Measurements from ENCODE around the gene TCAP. TPM values are rescaled to one million over a fixed set of nuclear protein-coding genes. Genes with fewer than 3 reads are reported as not detected.

The TCAP gene
- total RNA-seq, 1 experiment from 2014 or later = 0.54 TPM

DNA sequence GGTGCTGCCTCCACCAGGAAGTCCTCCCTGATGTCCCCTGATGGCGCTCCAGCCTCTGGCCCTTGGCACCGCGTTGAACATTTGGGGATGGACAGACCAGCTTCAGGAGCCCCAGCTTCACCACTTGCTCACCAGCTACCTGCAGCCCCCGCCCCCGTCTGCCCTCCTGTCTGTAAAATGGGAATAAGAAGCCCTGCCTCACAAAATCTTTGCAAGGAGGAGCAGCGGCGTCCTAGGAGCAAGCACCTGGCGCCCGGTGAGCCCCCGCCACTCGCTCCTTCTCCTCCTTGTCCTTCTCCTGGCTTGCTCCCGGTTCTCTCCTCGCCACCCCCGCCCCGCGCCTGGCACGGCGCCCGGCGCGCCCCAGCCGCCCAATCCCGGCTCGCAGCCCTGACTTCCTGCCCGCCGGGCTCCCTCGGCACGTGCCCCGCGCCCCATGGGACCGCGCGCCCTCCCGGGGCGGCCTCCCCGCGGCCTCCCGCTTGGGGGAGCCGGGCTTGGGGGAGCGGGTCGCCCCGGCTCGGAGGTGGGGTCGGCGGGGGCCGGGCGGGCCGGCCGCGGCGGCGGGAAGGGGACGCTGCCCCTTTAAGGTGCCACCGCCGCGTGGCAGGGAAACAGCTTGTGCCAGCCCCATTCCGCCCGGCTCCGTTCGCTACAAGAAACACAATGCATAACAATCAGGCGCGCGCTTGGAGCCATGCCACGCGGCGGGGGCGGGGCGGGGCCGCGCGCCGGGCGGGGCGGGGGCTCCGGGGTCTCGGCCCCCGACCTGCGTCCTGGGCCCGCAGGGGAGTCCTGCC lies 47.5 kb upstream of the TCAP start:
- BruUV-seq (replicated peaks) = no TSS peak
- intact Hi-C loops (cut with micrococcal nuclease; ENCODE audit: unreplicated experiment) = no loop called here
- no peak for TF ChIP-seq EZH2 (IDR thresholded peaks at IDR 0.05; ENCODE audit: borderline replicate concordance, low read depth, low read length, poor library complexity, severe bottlenecking)
- TF ChIP-seq, protein P1, sequence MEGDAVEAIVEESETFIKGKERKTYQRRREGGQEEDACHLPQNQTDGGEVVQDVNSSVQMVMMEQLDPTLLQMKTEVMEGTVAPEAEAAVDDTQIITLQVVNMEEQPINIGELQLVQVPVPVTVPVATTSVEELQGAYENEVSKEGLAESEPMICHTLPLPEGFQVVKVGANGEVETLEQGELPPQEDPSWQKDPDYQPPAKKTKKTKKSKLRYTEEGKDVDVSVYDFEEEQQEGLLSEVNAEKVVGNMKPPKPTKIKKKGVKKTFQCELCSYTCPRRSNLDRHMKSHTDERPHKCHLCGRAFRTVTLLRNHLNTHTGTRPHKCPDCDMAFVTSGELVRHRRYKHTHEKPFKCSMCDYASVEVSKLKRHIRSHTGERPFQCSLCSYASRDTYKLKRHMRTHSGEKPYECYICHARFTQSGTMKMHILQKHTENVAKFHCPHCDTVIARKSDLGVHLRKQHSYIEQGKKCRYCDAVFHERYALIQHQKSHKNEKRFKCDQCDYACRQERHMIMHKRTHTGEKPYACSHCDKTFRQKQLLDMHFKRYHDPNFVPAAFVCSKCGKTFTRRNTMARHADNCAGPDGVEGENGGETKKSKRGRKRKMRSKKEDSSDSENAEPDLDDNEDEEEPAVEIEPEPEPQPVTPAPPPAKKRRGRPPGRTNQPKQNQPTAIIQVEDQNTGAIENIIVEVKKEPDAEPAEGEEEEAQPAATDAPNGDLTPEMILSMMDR (conservative IDR thresholded peaks at IDR 0.05; ENCODE audit: low read depth, low read length) = no peak

DNA sequence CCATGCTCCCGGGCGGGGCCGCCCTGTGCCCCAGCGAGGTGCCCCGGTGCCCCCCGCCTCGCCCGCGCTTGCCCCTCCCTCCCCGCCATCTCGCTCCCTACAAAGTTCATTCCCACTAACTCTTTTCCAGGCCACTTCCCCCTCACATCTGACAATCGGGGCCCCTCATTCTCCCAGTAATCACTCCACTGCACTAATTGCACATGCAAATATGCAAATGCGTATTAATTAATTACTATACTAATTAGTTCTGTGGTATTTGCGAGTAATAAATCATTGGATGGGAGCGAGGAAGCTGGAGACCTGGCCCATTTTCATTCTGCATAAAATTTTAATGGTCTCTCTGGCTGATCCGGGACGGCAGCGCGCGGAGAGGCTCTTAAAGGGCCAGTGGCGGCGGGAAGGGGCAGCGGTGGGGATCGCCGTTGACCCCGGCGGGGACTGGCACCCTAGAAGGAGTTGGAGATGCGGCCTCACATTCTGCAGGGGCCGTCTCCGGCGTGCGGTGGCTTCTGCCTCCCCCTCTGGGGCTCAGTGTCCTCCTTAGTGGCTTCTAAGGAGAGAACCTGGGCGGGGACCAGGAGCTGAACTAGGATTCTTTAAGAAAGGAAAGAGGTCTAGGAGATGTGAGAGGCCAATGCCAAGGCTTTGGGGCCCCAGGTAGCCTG lies 46.8 kb upstream of the TCAP start:
- no TSS peak for BruUV-seq (replicated peaks)
- no peak for DNase-seq (ENCODE audit: low spot score)
- TF ChIP-seq EZH2 (IDR thresholded peaks at IDR 0.05; ENCODE audit: borderline replicate concordance, low read depth, low read length, poor library complexity, severe bottlenecking) = no peak
- TF ChIP-seq, protein P1 (conservative IDR thresholded peaks at IDR 0.05; ENCODE audit: low read depth, low read length) = no peak
- ChIA-PET POLR2A (ENCODE audit: low non-redundant PET) (no interaction called here), CTCF (interaction anchor here (1.2 kb wide), 1 partner anchor 82 kb away, joined by 3 read pairs; the partner anchor contains the start of gene ERBB2)
- H3K27ac ChIP-seq (ENCODE audit: low read depth, low read length, poor library complexity, severe bottlenecking) = no peak overlapping the region
- peak overlapping the region; percentile 45 for H3K4me3 ChIP-seq (ENCODE audit: low read depth, low read length, poor library complexity, severe bottlenecking)
- no peaks in the 10 kb centered on the region for H3K9me3 ChIP-seq (ENCODE audit: low read depth, low read length, poor library complexity, severe bottlenecking)
- no peaks in the 10 kb centered on the region for H3K36me3 ChIP-seq (ENCODE audit: insufficient read depth, low read length, poor library complexity, severe bottlenecking)
- intact Hi-C loops (cut with micrococcal nuclease; ENCODE audit: unreplicated experiment) = no loop called here
- no peaks in the 10 kb centered on the region for H3K27me3 ChIP-seq (replicated peaks; ENCODE audit: insufficient read depth, low read depth, low read length, poor library complexity)
- no peaks in the 10 kb centered on the region for H3K4me1 ChIP-seq (ENCODE audit: insufficient read depth, low read length, poor library complexity, severe bottlenecking)

More for the DNA sequence above, 47.5 kb upstream of the TCAP start:
- ChIA-PET CTCF (no interaction called here), POLR2A (ENCODE audit: low non-redundant PET) (interaction anchor here (0.6 kb wide), 1 partner anchor 10 kb away, joined by 3 read pairs; no protein-coding TSS in a partner anchor)
- peak; percentile 60 for DNase-seq (ENCODE audit: low spot score)
- H3K4me3 ChIP-seq (ENCODE audit: low read depth, low read length, poor library complexity, severe bottlenecking) = peak overlapping the region; percentile 45
- H3K36me3 ChIP-seq (ENCODE audit: insufficient read depth, low read length, poor library complexity, severe bottlenecking) = no peaks in the 10 kb centered on the region
- no peaks in the 10 kb centered on the region for H3K27me3 ChIP-seq (replicated peaks; ENCODE audit: insufficient read depth, low read depth, low read length, poor library complexity)
- no peaks in the 10 kb centered on the region for H3K9me3 ChIP-seq (ENCODE audit: low read depth, low read length, poor library complexity, severe bottlenecking)
- no peak overlapping the region for H3K27ac ChIP-seq (ENCODE audit: low read depth, low read length, poor library complexity, severe bottlenecking)
- H3K4me1 ChIP-seq (ENCODE audit: insufficient read depth, low read length, poor library complexity, severe bottlenecking) = no peaks in the 10 kb centered on the region

DNA sequence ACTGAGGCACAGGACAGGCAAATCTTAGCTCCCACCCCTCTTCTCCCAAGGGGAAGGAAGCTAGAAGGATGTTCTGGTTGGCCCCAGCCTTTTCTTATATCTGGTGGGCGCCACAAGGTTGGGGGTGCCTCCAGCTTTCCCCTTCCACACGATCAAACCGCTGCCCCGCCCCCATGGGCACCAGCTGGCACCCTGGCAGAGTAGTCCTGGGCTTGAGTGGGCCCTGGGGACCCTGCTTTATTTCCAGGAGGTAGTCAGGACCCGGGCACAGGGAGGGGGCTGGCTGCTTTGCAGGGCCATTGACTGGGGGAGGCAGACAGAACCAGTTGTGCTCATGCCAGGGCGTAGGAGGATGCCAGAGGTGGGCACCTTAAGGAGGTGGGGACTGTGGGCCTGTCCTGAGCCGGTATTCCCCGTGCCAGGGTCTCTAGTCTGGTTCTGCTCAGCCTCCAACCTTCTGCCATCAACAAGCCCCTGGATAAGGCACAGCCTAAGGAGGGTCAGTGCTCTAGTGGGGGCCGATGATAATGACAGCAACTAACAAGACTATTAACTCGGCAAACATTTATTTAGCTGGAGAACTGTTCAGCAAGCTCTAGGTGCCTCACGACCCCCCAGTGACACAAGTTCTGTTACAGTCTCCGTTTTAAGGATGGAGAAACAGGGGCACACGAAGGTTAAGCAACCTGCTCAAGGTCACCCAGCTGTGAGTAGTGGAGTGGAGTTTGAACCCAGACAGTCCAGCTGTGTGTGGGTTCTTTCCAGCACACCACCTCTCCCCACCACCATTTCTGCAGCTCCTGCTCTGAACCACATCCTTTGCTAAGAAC lies 46.0 kb upstream of the TCAP start:
- intact Hi-C loops (cut with micrococcal nuclease; ENCODE audit: unreplicated experiment) = no loop called here
- CTCF ChIA-PET = interaction anchor here (1.2 kb wide), 1 partner anchor 81 kb away, joined by 3 read pairs; the partner anchor contains the start of gene ERBB2
- no peak overlapping the region for H3K4me3 ChIP-seq (ENCODE audit: low read depth, low read length, poor library complexity, severe bottlenecking)

More for the DNA sequence above, 46.0 kb upstream of the TCAP start:
- TF ChIP-seq EZH2 (IDR thresholded peaks at IDR 0.05; ENCODE audit: borderline replicate concordance, low read depth, low read length, poor library complexity, severe bottlenecking) = no peak
- TF ChIP-seq, protein P1 (conservative IDR thresholded peaks at IDR 0.05; ENCODE audit: low read depth, low read length) = no peak
- BruUV-seq (replicated peaks) = no TSS peak
- H3K36me3 ChIP-seq (ENCODE audit: insufficient read depth, low read length, poor library complexity, severe bottlenecking) = no peaks in the 10 kb centered on the region
- no peaks in the 10 kb centered on the region for H3K27me3 ChIP-seq (replicated peaks; ENCODE audit: insufficient read depth, low read depth, low read length, poor library complexity)
- POLR2A ChIA-PET (ENCODE audit: low non-redundant PET) = no interaction called here
- no peaks in the 10 kb centered on the region for H3K4me1 ChIP-seq (ENCODE audit: insufficient read depth, low read length, poor library complexity, severe bottlenecking)
- no peak overlapping the region for H3K27ac ChIP-seq (ENCODE audit: low read depth, low read length, poor library complexity, severe bottlenecking)
- no peak for DNase-seq (ENCODE audit: low spot score)
- no peaks in the 10 kb centered on the region for H3K9me3 ChIP-seq (ENCODE audit: low read depth, low read length, poor library complexity, severe bottlenecking)
